Measurements from ENCODE around the gene RTN4R. TPM values are rescaled to one million over a fixed set of nuclear protein-coding genes. Genes with fewer than 3 reads are reported as not detected.

The RTN4R gene
- total RNA-seq, 4 donors from 2014 or later, result 0.64 to 22.8 (median 3.0) TPM; not detected in 1

- no peaks in the 10 kb centered on the region for H3K27me3 ChIP-seq
- H3K9me3 ChIP-seq, result no peaks in the 10 kb centered on the region
- WGBS, 2 donors (ENCODE audit: low coverage in 1 of 2), result 31 to 60% methylated on average over 1 to 5 of the region's 6 CpGs
- DNase-seq, result peak; percentile 44
- peak overlapping the region in 1 of 4 donors; percentile 37 for H3K27ac ChIP-seq
- no peaks in the 10 kb centered on the region for H3K36me3 ChIP-seq
- in situ Hi-C loops (cut with MboI; ENCODE audit: low pct_ligation_motif_present in 1 of 4, low pct_unique_long_range_greater_than_20kb in 1 of 4, low sequenced_read_pairs in 3 of 4), result no loop called here
- H3K4me1 ChIP-seq, result peaks cover 0 to 21% (median 8%) of the 10 kb centered on the region in 4 donors
- H3K4me3 ChIP-seq, result no peak overlapping the region
- intact Hi-C loops (cut with DNase I; ENCODE audit: low total_unique reads), result no loop called here
- TF ChIP-seq CTCF (IDR thresholded peaks at IDR 0.05) (peak; percentile 15 to 43 (median 20)), POLR2A (IDR thresholded peaks at IDR 0.05) (no peak)
These were observed 29.6 kb downstream of the RTN4R start for GRCh38 chr22:20238536-20238900.

GRCh38 chr22:20237480-20238440 lies 30.4 kb downstream of the RTN4R start:
- Histone ChIP-seq H3K4me1 (peaks cover 0 to 17% (median 5%) of the 10 kb centered on the region in 4 donors), H3K4me3 (no peak overlapping the region), H3K27ac (no peak overlapping the region), H3K36me3 (no peaks in the 10 kb centered on the region), H3K27me3 (no peaks in the 10 kb centered on the region), H3K9me3 (no peaks in the 10 kb centered on the region)
- no peak for TF ChIP-seq EP300 (IDR thresholded peaks at IDR 0.05; ENCODE audit: low read depth)
- TF ChIP-seq POLR2AphosphoS5 (IDR thresholded peaks at IDR 0.05), result no peak
- no peak for TF ChIP-seq CTCF (IDR thresholded peaks at IDR 0.05)
- no peak for TF ChIP-seq POLR2A (IDR thresholded peaks at IDR 0.05)
- WGBS, 2 donors (ENCODE audit: low coverage in 1 of 2), result 79% methylated on average over 24 of the region's 28 CpGs; no CpG with 5 or more reads in 1 of the 2 donors
- no peak for DNase-seq
- in situ Hi-C loops (cut with MboI; ENCODE audit: low pct_ligation_motif_present in 1 of 4, low pct_unique_long_range_greater_than_20kb in 1 of 4, low sequenced_read_pairs in 3 of 4), result no loop called here
- intact Hi-C loops (cut with DNase I; ENCODE audit: low total_unique reads), result no loop called here

GRCh38 chr22:20236052-20236717 lies 31.9 kb downstream of the RTN4R start:
- 85 to 100% methylated on average over 1 to 8 of the region's 11 CpGs for WGBS, 2 donors (ENCODE audit: low coverage in 1 of 2)
- Histone ChIP-seq H3K4me3 (no peak overlapping the region), H3K36me3 (no peaks in the 10 kb centered on the region), H3K27ac (no peak overlapping the region), H3K4me1 (peaks cover 0 to 17% (median 5%) of the 10 kb centered on the region in 4 donors), H3K27me3 (no peaks in the 10 kb centered on the region), H3K9me3 (no peaks in the 10 kb centered on the region)
- no peak for TF ChIP-seq POLR2AphosphoS5 (IDR thresholded peaks at IDR 0.05)
- TF ChIP-seq POLR2A (IDR thresholded peaks at IDR 0.05), result no peak
- no peak for TF ChIP-seq EP300 (IDR thresholded peaks at IDR 0.05; ENCODE audit: low read depth)
- TF ChIP-seq CTCF (IDR thresholded peaks at IDR 0.05), result no peak
- in situ Hi-C loops (cut with MboI; ENCODE audit: low pct_ligation_motif_present in 1 of 4, low pct_unique_long_range_greater_than_20kb in 1 of 4, low sequenced_read_pairs in 3 of 4), result no loop called here
- DNase-seq, result no peak
- intact Hi-C loops (cut with DNase I; ENCODE audit: low total_unique reads), result no loop called here

- WGBS, 2 donors (ENCODE audit: low coverage in 1 of 2), result 81% methylated on average over 24 of the region's 24 CpGs; no CpG with 5 or more reads in 1 of the 2 donors
- in situ Hi-C loops (cut with MboI; ENCODE audit: low pct_ligation_motif_present in 1 of 4, low pct_unique_long_range_greater_than_20kb in 1 of 4, low sequenced_read_pairs in 3 of 4) (no loop called here), intact Hi-C loops (cut with DNase I; ENCODE audit: low total_unique reads) (no loop called here)
- DNase-seq, result no peak
- H3K27ac ChIP-seq, result no peak overlapping the region
- no peak for TF ChIP-seq POLR2A (IDR thresholded peaks at IDR 0.05)
- no peak for TF ChIP-seq EP300 (IDR thresholded peaks at IDR 0.05; ENCODE audit: low read depth)
- no peak for TF ChIP-seq POLR2AphosphoS5 (IDR thresholded peaks at IDR 0.05)
- no peak for TF ChIP-seq CTCF (IDR thresholded peaks at IDR 0.05)
- H3K36me3 ChIP-seq, result no peaks in the 10 kb centered on the region
- H3K27me3 ChIP-seq, result no peaks in the 10 kb centered on the region
- H3K4me3 ChIP-seq, result no peak overlapping the region
- H3K9me3 ChIP-seq, result no peaks in the 10 kb centered on the region
- peaks cover 0 to 17% (median 5%) of the 10 kb centered on the region in 4 donors for H3K4me1 ChIP-seq
These were observed 32.6 kb downstream of the RTN4R start for GRCh38 chr22:20235389-20235991.
